HG03378 (cell line): ENCODE results near the gene EBF3.

ENCODE experiments used
- ATAC-seq: cut with Tn5 transposase; IDR thresholded peaks from one replicate; pipeline ENCODE4 v1.9.1; 2021; ENCODE audit warnings: mild to moderate bottlenecking, moderate library complexity; ENCODE audit not compliant: unreplicated experiment

EBF3 gene

DNA sequence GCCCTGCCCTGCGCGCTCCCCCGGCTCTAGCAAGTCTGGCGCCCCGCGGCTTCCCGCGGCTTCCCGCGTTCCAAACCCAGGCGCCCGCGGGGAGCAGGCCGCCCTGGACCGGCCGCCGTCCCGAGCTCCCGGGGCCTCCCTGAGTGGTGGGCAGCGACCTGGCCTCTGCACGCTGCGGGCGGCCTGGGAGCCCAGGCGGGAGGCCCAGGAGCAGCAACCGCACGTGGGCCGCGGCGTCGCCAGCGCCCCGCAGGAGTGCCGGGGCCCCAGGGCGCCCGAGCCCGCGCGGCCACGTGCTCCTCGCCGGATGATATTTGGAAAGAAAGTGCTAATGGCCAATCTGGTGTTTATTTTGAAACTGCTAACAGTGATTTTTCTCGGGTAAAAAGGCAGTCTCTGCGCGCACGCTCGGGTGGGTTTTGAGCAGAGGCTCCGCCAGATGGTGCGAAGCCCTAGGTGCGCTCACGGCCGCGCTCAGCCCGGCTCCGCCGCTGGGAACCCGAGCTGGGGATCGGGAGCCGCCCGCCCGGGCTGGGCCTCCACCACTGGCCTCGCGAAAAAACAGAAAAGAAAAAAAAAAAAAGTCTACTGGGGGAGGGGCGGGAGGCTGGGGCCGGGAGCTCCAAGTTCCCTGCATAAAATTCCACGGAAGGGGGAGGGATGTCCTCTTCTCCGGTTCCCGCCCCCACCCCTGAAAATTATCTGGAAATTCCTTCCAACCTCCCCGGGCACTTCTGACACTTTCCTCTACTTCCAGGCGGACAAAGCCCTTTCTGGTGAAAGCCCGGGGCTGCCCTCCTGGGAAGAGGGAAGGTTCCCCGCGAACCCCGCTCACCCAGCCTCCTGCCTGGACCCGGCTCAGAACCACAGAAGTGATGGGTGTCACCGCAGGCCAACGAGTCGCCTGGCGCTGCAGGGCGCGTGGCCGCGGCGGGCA is 4.3 kb downstream of the EBF3 start:
- no peak for ATAC-seq

DNA sequence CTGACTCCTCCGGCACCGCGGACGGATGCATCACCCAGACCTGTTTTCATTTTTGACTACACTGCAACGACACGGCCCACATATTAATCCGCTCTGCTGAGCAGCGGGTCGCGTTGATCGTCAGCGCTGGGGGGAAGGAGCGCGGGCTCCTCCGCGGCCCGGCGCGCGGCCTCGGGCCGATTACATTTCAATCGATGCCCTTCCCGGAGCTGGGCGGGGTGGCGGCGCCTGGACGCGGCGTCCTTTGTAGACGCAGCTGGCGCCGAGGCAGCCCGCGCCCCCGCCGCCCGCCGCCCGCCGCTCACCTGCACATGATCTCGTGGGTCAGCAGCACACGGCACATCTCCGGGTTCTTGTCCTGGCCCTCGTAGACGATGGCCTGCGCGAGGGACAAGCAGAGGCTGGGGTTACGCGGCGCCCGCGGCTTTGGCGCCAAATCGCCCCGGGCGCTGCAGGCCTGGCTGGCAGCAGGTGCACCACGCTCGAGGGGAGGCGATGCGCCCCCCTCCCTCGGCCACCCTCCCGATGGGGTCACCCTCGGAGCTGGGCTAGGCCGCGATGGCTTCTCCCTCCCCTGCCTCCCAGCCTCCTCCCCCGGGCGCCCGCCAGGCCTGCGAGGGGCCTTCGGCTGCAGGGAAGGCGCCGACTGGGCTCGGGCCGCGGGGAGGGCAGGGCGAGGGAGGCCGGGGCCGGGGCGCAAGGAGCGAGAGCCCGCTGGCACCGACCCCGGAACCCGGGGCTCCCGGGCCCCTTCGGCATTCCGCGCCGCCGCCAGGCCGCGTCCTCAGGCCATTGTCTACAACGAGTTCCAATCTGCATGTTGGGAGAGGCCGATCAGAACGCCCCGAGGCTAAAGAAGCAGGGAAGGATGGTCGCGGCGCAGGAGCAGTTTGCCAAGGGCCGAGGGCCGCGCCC is 5.2 kb downstream of the EBF3 start:
- ATAC-seq = no peak

DNA sequence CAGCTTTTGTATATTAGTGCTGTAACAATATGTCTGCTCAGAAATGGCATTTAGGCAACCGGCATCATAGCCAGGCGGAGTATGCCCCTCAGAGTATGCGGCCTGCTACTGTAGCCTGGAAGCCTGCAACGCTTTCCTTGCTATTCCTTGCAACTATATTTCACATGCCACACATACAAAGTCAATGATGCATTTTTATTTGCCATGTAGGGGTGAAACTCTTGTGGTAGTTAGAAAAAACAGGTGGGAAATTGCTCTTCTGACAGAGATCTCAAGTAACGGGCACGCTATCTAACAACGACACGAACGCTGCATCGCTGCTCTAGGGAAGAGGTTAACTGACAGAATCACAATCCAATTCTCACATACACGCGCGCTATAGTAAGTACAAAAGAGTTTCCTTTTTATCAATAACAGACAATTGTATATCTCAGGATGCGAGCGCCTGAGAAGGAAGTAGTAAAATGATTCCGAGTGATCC is 5.9 kb downstream of the EBF3 start:
- no peak for ATAC-seq

DNA sequence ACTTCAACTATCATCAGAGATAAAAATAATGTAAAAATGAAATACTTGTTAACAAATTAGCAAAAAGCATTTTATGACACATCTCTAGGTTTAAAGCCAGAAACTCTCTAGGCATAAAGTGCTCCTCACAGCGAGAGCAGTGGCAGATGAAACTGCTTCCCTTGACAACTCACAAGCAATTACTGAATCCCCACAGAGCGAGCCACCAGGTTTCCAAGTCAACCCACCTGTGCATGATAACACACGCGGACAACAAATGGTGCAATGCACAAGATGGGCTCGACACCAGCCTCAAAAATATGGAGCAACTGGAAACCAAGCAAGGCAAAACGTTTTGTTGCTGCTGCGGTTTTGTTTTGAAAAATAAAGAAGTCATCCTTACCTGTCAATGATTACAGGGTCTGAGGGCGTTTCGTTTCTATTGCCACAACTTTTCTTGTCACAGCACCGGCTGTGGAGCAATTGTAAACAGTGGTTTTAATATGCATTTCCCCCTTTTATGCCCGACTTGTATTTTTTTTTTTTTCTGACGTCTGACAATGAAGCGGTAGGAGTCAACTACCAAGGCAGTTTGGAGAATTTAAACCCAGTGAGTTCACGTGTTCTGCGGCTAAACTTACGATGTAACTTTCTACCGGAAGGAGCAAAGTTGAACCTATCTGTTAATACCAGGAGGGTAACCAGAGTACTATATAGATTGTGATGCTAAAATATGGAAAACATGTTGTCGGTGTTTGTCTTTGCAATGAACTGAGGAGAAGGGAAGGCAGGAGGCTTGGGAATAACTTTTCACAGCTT is 7.0 kb downstream of the EBF3 start:
- no peak for ATAC-seq

DNA sequence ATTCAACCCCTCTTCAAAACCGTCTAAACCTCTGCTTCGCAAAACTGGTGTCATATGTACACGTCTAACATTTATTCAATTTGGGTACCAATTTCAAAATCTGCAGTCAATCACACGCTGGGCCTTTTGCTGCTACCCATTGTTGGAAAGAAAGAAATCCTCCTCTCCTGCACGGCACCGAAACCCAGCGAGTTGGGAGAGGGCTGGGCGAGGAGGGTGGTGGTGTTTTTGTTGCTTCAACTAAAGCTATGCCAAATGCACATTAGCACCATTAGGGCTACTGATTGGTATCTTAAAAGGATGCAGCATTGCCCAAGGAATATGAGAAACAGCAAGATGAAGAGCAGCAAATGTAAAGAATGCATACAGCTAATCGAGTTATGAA is 7.8 kb downstream of the EBF3 start:
- no peak for ATAC-seq

DNA sequence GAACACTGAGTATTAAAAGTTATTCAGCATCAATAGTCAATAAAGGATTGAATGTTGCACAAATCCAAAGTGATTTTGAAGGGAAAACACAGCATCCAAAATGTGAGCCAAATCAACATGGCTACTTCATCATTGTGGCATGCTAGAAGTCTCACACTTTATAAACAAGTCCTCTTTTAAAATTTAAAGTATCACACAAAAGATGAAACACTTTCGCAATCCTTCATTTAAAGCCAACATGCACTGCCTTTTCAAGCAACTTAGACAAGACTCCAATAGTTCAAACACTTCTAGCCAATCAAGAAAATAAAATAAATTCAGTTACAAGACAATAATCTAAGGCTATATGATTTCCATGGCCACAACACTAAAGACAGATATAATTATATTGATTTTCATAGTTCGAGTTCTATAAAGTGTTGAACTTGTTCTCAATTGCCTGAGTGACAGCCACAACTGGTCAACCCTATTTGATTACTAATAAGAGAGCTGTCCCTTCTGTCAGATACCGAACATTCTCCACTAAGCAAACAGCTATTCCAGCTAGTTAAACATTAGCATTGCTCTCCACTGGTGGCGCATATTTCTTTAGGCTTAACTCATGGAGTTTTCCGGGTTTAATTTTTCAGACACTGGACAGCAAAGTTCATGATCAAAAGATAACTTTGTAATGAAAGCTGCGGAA is 8.3 kb downstream of the EBF3 start:
- no peak for ATAC-seq

DNA sequence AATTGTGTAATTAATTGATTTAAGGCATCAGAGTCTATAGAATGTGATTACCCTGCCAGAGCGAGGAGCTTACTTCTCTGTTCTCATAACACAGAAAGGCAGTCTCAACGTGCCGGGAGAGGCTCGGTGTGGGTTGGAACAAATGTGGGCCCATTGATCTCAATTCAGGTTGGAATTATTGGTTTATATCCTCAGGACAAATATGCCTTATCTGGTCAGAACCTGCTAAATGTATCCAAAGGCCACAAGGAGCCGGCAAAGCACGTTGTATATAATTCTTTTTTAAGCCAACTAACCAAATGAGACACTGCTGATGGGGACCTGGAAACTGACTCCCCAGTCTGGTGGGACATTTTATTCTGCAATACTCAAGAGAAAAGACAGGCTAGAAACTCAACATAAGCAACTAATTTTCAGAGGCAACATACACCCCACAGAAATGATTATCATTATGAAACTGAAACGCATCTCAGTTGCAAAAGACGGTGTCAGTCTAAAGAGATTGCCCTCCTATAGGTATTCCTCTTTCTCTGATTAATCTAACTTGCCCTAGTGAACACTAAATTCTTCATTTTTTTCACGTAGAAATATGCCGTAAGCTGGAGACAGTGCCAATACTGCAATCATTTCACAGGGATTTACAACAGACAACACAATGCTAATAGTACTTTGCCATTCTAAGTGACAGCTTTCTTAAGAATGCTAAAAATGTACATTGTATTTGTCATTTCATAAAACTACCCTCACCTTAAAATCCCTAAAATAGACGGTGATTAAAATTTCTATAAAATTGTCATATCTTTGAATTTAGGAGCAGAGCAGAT is 9.4 kb downstream of the EBF3 start:
- no peak for ATAC-seq

DNA sequence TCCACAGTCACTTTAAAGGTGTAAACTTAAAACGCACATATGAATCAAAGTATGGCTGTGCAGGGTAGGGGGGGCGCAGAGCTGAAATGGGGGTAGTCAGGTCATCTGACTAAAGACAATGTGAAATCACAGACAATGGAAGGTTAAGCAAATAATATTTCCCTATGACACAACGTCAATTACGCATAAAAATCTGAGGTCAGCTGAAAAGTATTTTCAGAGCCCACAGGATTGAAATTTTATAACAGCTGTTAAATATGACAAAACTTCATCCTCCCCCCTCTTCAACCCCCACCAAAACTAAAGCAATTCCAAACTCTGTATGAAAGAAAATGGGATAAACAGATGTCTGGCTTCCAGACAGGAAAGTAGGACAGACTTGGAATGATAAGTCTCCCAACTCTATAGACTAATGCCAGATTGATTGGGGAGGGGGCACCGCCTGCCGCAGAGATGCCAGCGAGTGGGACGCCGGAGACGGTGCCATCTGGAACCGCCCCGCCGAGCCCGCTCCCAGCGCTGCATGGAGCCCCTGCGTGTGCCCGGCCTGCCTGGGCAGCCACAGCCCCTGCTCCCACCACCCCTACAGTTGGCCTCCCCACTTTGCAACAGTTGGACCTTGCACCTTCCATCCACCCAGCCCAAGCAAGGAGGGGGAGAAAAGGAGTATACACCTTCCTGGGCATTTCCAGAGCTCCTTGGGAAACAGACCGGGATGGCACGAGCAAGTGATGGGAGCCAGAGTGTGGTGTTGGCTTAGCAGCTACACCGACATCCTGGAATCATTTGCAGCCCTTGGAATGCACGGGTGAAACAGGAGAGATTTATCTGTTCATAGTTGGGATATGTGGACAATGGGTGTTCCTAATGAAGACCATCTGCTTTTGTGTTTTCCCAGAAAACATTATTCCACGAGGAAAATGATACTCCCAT is 10.7 kb downstream of the EBF3 start:
- ATAC-seq = no peak

DNA sequence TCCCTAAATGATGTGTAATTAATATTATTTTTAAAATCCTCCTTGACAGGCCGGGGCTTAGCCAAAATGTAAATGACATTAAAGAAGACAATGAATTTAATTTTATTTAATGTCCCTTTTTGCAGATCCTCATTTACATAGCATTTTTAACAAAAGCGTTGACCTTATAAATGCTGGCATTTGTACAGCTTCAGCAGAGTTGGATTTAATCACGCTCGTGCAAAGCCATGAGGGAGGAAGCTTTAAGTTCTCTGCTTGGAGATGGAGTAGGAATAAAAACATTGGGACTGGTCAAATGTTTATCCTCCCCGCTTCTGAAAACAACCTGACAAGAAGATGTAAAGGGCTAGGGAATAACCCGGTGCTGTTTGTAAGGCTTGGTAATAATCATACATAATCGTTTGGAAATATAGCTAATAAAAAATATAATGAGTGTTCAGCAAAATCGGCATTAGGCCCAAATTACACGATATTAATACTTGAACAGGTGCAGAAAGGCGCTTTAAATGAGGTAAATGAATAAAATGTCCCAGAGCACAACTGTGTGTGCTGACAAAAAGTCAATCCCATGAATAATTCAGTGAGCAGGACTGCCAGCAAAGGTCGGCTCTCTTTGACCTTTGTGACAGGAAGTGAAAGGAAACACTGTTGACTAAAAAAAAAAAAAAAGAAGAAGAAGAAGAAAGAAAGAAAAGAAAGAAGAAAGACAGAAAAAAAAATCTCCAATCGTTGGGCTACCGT is 11.5 kb downstream of the EBF3 start:
- ATAC-seq = no peak

DNA sequence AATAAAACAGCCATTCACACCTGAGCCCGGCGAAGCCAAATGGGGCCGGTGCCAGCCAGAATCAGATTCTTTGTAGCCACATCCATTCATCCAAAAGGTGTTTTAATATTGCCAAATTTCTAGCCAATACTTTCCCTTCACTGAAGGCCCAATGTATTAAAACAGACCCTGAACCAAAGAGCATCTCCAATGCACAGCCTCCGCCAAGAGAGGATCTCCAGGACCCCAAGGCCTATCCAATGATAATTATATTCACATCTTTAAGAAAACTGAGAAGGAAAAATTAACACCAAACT is 12.2 kb downstream of the EBF3 start:
- no peak for ATAC-seq

DNA sequence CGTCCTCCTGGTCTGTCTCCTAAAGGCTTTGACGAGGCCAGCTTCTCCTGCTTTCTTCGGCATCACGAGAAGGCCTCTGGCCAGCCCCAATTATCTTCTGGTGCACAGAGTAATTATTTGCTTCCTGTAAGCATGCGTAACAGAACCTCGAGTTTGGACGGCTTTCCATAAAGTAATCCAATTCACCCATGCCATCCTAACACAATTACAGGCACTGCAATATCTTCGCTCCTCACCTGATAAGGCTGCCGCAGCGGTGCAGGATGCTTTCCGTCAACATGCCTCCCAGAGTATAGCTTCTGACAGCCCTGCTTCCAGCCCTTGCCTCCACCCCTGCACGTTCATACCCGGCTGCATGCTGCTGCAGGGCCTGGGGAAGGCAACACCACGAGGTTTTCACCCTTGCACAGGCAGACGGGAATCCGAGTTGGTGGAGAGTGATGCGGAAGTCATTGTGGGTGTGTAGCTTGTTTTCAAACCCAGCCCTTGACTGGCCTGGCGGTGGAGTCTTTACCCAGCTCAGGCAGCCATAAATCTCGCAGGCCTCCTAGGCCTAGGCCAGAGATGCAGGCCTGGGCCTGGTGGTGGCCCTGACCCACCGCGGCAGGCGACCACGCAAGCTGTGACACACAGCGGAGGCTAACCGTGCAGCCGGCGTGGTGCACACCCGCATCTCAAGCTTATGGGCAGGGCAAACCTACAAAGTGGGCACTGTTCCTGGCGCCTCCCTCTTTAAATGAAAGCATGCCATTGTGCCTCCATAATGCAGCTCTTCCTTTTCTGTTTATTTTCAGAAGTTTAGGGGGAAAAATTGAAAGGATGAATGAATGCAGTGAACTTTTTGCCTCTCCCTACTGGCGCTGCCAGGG is 12.7 kb downstream of the EBF3 start:
- ATAC-seq = no peak

DNA sequence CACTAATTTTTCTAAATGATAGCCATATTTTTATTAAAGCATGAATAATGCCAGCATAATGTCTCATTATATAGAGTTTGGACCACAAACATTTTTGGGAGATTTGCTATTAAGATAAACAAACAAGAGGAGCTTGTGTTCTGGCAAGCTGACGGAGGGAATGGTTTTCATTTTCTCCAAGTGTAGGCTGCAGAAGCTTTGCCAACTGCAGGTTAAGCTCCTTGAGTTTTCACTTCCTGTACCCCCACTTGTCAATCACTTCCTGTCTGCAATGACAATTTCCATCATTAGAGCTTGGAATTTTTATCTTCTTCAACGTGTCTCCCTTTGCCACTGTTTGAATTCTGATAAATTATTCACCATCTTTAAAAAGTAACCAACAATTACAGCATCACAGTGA is 13.4 kb downstream of the EBF3 start:
- ATAC-seq = no peak

DNA sequence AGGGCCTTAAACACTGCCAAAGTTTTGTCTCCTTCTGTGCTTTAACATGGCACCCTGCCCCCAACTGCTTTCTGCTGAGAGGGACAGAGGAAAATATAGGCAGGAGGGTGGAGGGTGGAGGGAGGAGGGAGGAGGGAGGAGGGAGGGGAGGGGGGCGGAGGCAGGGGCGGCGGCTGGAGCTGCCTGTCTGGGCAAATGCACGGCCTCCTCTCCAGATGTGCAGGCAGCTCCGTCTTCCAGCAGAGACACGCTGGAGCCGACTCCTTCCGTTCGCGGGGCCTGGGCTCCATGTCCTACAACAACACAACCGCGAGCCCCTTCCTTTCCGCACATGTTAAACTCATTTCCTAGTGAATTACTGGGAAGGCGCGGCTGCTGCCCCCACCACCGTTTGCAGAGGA is 14.2 kb downstream of the EBF3 start:
- no peak for ATAC-seq

DNA sequence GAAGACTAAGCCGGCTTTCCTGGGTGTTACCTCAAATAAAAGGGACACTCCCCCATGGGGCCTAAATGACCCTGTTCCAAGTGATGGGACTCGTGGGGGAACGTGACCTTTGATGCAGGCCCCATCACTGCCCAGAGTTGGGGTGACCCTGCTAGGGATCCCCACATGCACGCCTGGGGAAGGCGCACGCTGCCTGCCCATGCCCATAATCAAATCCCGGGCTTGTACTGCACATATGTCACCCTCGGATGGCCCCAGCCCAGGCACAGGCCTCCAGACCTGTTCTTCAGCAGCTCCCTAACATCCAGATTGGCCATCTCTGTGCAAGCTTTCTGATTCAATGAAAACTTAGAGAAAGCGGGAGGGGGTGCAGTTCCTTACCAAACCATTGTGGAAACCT is 14.7 kb downstream of the EBF3 start:
- ATAC-seq = no peak

DNA sequence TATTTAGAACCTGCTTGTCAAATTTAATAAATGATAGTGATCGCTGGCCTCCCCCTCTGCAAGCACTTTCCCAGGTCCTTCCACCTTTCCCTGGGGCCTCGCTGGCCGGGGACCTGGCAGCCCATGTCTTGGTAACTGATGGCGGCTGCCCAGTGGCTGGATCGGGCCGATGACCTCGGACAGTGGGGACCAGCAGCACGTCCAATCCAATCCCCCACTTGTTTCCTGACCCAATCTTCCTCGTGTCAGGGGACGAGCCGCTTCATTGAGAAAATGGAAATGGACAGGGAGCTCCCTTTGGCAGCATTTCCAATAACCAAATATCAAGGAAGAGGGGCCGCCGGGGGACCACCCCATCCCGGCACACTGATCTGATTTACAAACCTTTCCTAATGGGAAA is 17.2 kb downstream of the EBF3 start:
- ATAC-seq = no peak

DNA sequence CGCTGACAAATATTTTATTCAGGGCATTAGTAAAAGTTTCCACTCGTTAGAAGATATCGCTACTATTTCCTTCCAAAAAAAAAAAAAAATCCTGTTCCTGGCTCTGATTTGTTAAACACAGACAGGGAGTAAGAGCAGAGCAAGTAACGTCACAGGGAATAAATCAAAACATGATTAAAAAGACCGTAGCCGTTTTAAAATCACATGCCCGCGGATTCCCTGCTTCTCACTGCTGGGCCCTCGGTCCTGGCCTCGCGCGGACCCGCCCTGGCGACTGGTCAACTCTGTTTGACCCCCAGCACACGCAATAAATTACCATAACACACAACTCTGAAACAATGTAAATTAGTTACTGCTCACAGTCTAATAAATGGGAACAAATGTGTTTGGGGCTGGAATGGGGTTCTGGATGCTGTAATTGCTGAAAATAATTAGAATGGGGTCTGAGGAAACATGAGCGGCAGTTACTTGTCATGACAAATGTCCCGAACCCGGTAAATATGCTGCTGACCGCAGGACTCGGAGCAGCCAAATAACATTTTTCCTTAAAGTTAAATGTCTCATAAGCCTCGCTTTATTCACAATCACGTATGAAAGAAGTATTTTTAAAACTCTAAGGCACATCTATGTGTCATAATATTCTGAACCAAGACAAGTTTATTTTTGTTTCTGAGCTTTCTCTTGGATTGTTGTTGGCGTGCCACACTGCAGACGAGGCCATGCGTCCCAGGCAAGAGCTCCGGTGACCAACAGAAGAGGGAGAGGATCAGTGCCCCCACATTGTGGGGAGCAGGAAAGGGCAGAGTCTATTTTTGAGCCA is 17.9 kb downstream of the EBF3 start:
- ATAC-seq = no peak
